ENCODE measurements around the gene TBXA2R. TPM values are rescaled to one million over a fixed set of nuclear protein-coding genes. Genes with fewer than 3 reads are reported as not detected.

TBXA2R gene
- total RNA-seq, 1 donor from 2014 or later: 0.23 TPM

GRCh38 chr19:3544742-3545668, 61.7 kb downstream of the TBXA2R start:
- Mint-ChIP-seq H3K9me3 (no peaks in the 10 kb centered on the region), H3K36me3 (ENCODE audit: low read depth) (no peaks in the 10 kb centered on the region), H3K4me3 (peak overlapping the region; percentile 77), H3K4me1 (no peaks in the 10 kb centered on the region), H3K27me3 (ENCODE audit: low read depth) (peaks cover 4% of the 10 kb centered on the region), H3K27ac (ENCODE audit: unreplicated experiment) (no peak overlapping the region)
- peak; percentile 92 for TF ChIP-seq CTCF (conservative IDR thresholded peaks at IDR 0.05)
- peak; percentile 96 for DNase-seq (ENCODE audit: low read depth, low spot score)

Other genes starting within 250 kb of the TBXA2R start
- gene NFIC, start 240.3 kb downstream of the TBXA2R start, total RNA-seq: 4.1 and 6.0 TPM in 2 replicates
- not detected in 2 replicates for gene SMIM24, start 126.3 kb downstream of the TBXA2R start, total RNA-seq
- gene SMIM44, start 123.4 kb downstream of the TBXA2R start, total RNA-seq: not detected in 2 replicates
- gene DOHH, start 106.2 kb downstream of the TBXA2R start, total RNA-seq: 12.0 and 12.8 TPM in 2 replicates
- 63.2 and 67.8 TPM in 2 replicates for gene FZR1, start 100.6 kb downstream of the TBXA2R start, total RNA-seq
- 1.1 and 2.0 TPM in 2 replicates for gene TEKTIP1, start 67.7 kb downstream of the TBXA2R start, total RNA-seq
- gene MFSD12, start 49.3 kb downstream of the TBXA2R start, total RNA-seq: 72.7 and 79.1 TPM in 2 replicates
- gene HMG20B, start 33.9 kb downstream of the TBXA2R start, total RNA-seq: 76.2 and 79.6 TPM in 2 replicates
- gene GIPC3, start 21.4 kb downstream of the TBXA2R start, total RNA-seq: 0.19 and 0.25 TPM in 2 replicates
- 33.5 and 36.3 TPM in 2 replicates for gene CACTIN, start 19.9 kb upstream of the TBXA2R start, total RNA-seq
- 39.5 and 40.1 TPM in 2 replicates for gene PIP5K1C, start 93.6 kb upstream of the TBXA2R start, total RNA-seq
- not detected in 2 replicates for gene TJP3, start 101.5 kb upstream of the TBXA2R start, total RNA-seq
- gene APBA3, start 154.8 kb upstream of the TBXA2R start, total RNA-seq: 22.8 and 24.5 TPM in 2 replicates
- gene MRPL54, start 155.8 kb upstream of the TBXA2R start, total RNA-seq: 41.7 and 41.9 TPM in 2 replicates
- gene RAX2, start 165.4 kb upstream of the TBXA2R start, total RNA-seq: not detected in 2 replicates
- gene MATK, start 179.5 kb upstream of the TBXA2R start, total RNA-seq: not detected in 2 replicates